RPMI8226 (cell line): Measurements from ENCODE around the gene FTCDNL1.

ENCODE experiments used
- DNase-seq: peaks from one replicate; pipeline ENCODE4 v3.0.0-alpha.2; 2015

FTCDNL1 gene

GRCh38 chr2:199850718-199851500, at the start of gene FTCDNL1:
TSS of gene FTCDNL1 (minus strand) at chr2:199851192. CDS start at chr2:199848962, 2,230 bp downstream.
- DNase-seq: peak; percentile 73

GRCh38 chr2:199896617-199897016, 45.6 kb upstream of the FTCDNL1 start:
- DNase-seq: no peak

- no peak for DNase-seq
Measured at GRCh38 chr2:199895406-199895805, 44.4 kb upstream of the FTCDNL1 start.

- DNase-seq: no peak
Measured at GRCh38 chr2:199883474-199884212, 32.7 kb upstream of the FTCDNL1 start.

GRCh38 chr2:199882667-199883066, 31.7 kb upstream of the FTCDNL1 start:
- DNase-seq: no peak

- DNase-seq: no peak
Measured at GRCh38 chr2:199875400-199875799, 24.4 kb upstream of the FTCDNL1 start.

- DNase-seq: no peak
Measured at GRCh38 chr2:199874209-199874608, 23.2 kb upstream of the FTCDNL1 start.

- no peak for DNase-seq
Measured at GRCh38 chr2:199870581-199870980, 19.6 kb upstream of the FTCDNL1 start.

- no peak for DNase-seq
Measured at GRCh38 chr2:199869653-199870052, 18.7 kb upstream of the FTCDNL1 start.

- DNase-seq: no peak
Measured at GRCh38 chr2:199869227-199869541, 18.2 kb upstream of the FTCDNL1 start.

- DNase-seq: no peak
Measured at GRCh38 chr2:199868431-199869226, 17.6 kb upstream of the FTCDNL1 start.

- DNase-seq: no peak
Measured at GRCh38 chr2:199865905-199866304, 14.9 kb upstream of the FTCDNL1 start.

- DNase-seq: no peak
Measured at GRCh38 chr2:199862788-199863187, 11.8 kb upstream of the FTCDNL1 start.

GRCh38 chr2:199861132-199861774, 10.3 kb upstream of the FTCDNL1 start:
- DNase-seq: no peak

- no peak for DNase-seq
Measured at GRCh38 chr2:199855812-199856211, 4.8 kb upstream of the FTCDNL1 start.

GRCh38 chr2:199851883-199852282, 891 bp upstream of the FTCDNL1 start:
- DNase-seq: no peak

- no peak for DNase-seq
Measured at GRCh38 chr2:199851501-199851810, 464 bp upstream of the FTCDNL1 start.

- no peak for DNase-seq
Measured at GRCh38 chr2:199850218-199850717, 724 bp downstream of the FTCDNL1 start.

GRCh38 chr2:199848389-199849130, 2.4 kb downstream of the FTCDNL1 start:
- DNase-seq: no peak

GRCh38 chr2:199847181-199847864, 3.7 kb downstream of the FTCDNL1 start:
- no peak for DNase-seq

- no peak for DNase-seq
Measured at GRCh38 chr2:199842631-199843395, 8.2 kb downstream of the FTCDNL1 start.
